Right forelimb (tissue), 1 donor: ENCODE data around the gene ZNF714.
"Not testable (repeated sequence)": the region's sequence is repeated elsewhere in the genome, so short reads cannot be mapped to it uniquely, and the experiment has no call there.

Experiments used
- DNase-seq: peaks from one replicate; pipeline ENCODE4 v3.0.0-alpha.2; 2018

ZNF714 gene

GRCh38 chr19:21133633-21134032 is 51.6 kb downstream of the ZNF714 start:
- no peak for DNase-seq

- no peak for DNase-seq
These were observed 52.9 kb downstream of the ZNF714 start for GRCh38 chr19:21134934-21135366.

GRCh38 chr19:21135433-21135832 is 53.4 kb downstream of the ZNF714 start:
- no peak for DNase-seq

- DNase-seq, result no peak
These were observed 56.1 kb downstream of the ZNF714 start for GRCh38 chr19:21138130-21138529.

GRCh38 chr19:21141006-21141405 is 59.0 kb downstream of the ZNF714 start:
- DNase-seq, result not testable (repeated sequence)

GRCh38 chr19:21141787-21142464 is 59.9 kb downstream of the ZNF714 start, which contains the start of gene ZNF431:
ZNF431 (plus strand) TSS chr19:21142040; CDS start chr19:21142184, 144 bp downstream.
- DNase-seq, result peak; percentile 94

DNA sequence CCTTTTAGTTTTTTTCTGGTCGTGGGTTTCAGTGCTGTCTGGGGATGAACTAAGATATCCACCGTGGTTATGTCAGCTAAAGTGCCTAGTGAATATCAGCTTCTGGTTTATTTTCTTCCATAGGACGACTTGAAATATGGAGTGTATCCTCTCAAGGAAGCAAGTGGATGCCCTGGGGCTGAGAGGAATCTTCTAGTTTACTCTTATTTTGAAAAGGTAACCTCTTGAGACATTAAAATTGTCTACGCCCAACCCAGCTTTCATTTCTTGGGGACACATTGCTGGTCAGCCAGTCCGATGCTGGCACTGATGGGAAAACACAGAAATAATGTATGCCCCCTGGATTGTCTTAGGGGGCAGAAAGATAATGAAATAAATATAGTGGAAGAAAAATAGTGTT is 61.4 kb downstream of the ZNF714 start:
- no peak for DNase-seq

DNA sequence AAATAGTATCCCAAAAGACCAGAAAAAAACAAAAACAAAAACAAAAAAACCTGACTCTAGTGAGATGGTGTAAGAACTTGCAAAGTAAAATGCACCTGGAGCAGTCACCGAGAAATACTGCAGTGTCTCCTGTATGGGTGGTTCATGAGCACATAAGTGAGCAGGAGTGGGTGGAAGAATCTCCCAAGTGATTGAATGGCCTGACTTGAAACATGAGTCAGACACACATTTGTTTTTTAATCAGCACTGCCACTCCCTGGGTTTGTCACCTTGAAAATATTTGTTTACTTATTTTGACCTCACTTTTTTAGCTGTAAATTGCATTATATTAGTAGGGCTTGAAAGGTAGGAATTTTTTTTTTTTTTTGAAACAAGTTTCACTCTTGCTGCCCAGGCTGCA is 61.9 kb downstream of the ZNF714 start:
- DNase-seq, result no peak

- no peak for DNase-seq
These were observed 65.5 kb downstream of the ZNF714 start for GRCh38 chr19:21147540-21147939.

- no peak for DNase-seq
These were observed 66.7 kb downstream of the ZNF714 start for GRCh38 chr19:21148681-21149080.

DNA sequence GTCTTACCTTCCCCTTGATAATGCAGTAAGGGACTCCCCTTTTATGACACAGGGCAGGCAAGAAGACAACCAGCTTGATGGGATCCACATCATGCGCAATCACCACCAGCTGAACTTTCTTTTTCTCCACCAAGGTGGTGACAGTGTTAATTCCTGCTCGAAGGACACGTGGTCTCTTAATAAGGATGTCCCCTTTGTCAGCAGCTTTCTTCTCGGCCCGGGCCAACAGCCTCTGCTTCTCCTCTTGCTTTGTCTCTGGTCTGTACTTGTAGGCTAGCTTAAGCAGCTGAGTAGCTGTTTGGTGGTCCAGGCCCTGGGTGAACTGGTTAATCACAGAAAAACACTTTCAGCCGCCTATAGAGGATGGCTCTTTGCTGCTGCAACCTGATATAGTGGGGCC is 67.9 kb downstream of the ZNF714 start:
- no peak for DNase-seq

DNA sequence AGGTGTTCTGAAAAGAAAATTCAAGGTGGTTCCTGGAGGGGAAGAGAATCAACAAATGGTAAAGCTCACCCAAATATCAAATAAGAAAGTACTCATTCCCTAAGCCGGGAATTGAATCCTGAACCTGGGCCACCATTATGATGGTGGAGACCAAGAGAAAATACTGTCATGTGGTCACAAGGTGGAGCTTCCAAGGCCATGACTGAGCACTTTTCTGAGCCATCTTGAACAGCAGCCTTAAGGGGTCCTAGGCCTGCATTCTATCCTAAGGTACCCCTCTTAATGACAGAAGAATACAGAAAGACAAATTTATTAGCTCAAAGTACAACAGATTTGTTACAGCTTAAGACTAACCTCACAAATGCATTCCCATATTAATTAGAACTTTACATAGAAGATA is 69.5 kb downstream of the ZNF714 start:
- DNase-seq, result no peak

GRCh38 chr19:21158523-21159135 is 76.6 kb downstream of the ZNF714 start:
- no peak for DNase-seq

DNA sequence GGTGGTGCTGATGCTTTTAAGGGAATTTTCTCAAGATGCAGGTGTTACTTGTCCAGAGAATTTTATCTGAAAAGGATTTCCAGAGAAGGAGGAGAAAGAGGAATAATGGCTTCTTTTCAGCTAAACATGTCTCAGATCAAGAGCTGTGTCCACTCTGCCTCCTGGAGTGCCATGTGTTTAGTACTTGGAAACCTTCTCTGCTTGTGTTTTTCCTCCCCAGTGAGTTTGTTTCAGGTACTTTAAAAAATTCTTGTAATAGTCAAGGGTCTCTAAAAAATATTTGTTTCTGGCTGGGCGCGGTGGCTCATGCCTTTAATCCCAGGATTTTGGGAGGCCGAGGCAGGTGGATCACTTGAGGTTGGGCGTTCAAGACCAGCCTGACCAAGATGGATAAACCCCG is 82.5 kb downstream of the ZNF714 start:
- no peak for DNase-seq

GRCh38 chr19:21166436-21166835 is 84.4 kb downstream of the ZNF714 start:
- DNase-seq, result no peak
